CD14-positive monocyte (primary cell): ENCODE data around the gene BRAF. TPM values are rescaled to one million over a fixed set of nuclear protein-coding genes. Genes with fewer than 3 reads are reported as not detected.

Experiments
- DNase-seq, 3 donors: peaks; one replicate each; pipeline ENCODE4 v3.0.0-alpha.2; 2011 to 2022
- H2AFZ ChIP-seq: 2 replicates; pipeline ENCODE4 v1.6.0; 2012; ENCODE audit warnings: mild to moderate bottlenecking, low read depth, low read length, inconsistent platforms; ENCODE audit not compliant: insufficient read depth, poor library complexity, severe bottlenecking
- H3K27ac ChIP-seq, 2 donors: 1 replicate in 1 of 2; 2 replicates in 1 of 2; pipeline ENCODE4 v1.5.1; 2012 to 2013; ENCODE audit warnings: low read length in 2 of 2, control low read depth in 1 of 2, inconsistent platforms in 1 of 2, low read depth in 1 of 2, mild to moderate bottlenecking in 1 of 2
- H3K27me3 ChIP-seq, 2 donors: one replicate each; pipeline versions ENCODE4 v1.6.0 to v1.6.1; 2011 to 2013; ENCODE audit warnings: low read length in 2 of 2; ENCODE audit not compliant: control insufficient read depth in 2 of 2, insufficient read depth in 2 of 2
- H3K36me3 ChIP-seq, 2 donors: replicated peaks in 1 of 2; 1 replicate in 1 of 2; 2 replicates in 1 of 2; pipeline versions ENCODE4 v1.5.1 to v1.6.1; 2012 to 2013; ENCODE audit warnings: low read length in 2 of 2, control low read depth in 1 of 2, inconsistent platforms in 1 of 2, mild to moderate bottlenecking in 1 of 2; ENCODE audit not compliant: insufficient read depth in 2 of 2, control insufficient read depth in 1 of 2
- H3K4me1 ChIP-seq, 2 donors: 1 replicate in 1 of 2; 2 replicates in 1 of 2; pipeline versions ENCODE4 v1.5.1 to v1.6.1; 2012 to 2013; ENCODE audit warnings: low read length in 2 of 2, control low read depth in 1 of 2, inconsistent platforms in 1 of 2, mild to moderate bottlenecking in 1 of 2, moderate library complexity in 1 of 2; ENCODE audit not compliant: insufficient read depth in 2 of 2, control insufficient read depth in 1 of 2
- H3K4me2 ChIP-seq: replicated peaks from 2 replicates; pipeline ENCODE3; 2012; ENCODE audit warnings: low read length, moderate library complexity, mild to moderate bottlenecking; ENCODE audit not compliant: poor library complexity, severe bottlenecking; ENCODE audit errors: extremely low read depth
- H3K4me3 ChIP-seq, 3 experiments: fragments of 200-600 bp in 1 of 3; sonication (generic) in 1 of 3; replicated peaks in 1 of 3; 1 replicate in 2 of 3; 2 replicates in 1 of 3; pipeline ENCODE4 v1.5.1; 2011 to 2013; ENCODE audit warnings: low read length in 3 of 3, mild to moderate bottlenecking in 3 of 3, control low read depth in 2 of 3, low read depth in 2 of 3, inconsistent platforms in 1 of 3, moderate library complexity in 1 of 3
- H3K79me2 ChIP-seq: 2 replicates; pipeline ENCODE4 v1.6.0; 2012; ENCODE audit warnings: mild to moderate bottlenecking, control low read depth, inconsistent platforms, low read length, moderate library complexity; ENCODE audit not compliant: insufficient read depth
- H3K9ac ChIP-seq: 2 replicates; pipeline ENCODE4 v1.6.0; 2017; ENCODE audit warnings: low read length, mild to moderate bottlenecking; ENCODE audit not compliant: insufficient read depth, poor library complexity, severe bottlenecking
- H3K9me3 ChIP-seq, 2 donors: replicated peaks in 1 of 2; 1 replicate in 1 of 2; 2 replicates in 1 of 2; pipeline versions ENCODE4 v1.5.1 to v1.6.1; 2012 to 2013; ENCODE audit warnings: low read length in 2 of 2, control low read depth in 1 of 2; ENCODE audit not compliant: control insufficient read depth in 1 of 2, insufficient read depth in 1 of 2
- H4K20me1 ChIP-seq: 2 replicates; pipeline ENCODE4 v1.6.0; 2012; ENCODE audit warnings: mild to moderate bottlenecking, low read length, control low read depth, moderate library complexity; ENCODE audit not compliant: insufficient read depth
- H3K27ac Mint-ChIP-seq, 7 donors: one replicate each; pipeline ENCODE4 v1.8.0; 2020; ENCODE audit warnings: mild to moderate bottlenecking in 7 of 7, mixed read lengths in 7 of 7, moderate library complexity in 6 of 7, inconsistent platforms in 2 of 7
- H3K27me3 Mint-ChIP-seq, 3 donors: one replicate each; pipeline ENCODE4 v1.8.0; 2021 to 2022; ENCODE audit warnings: low read depth in 3 of 3, mild to moderate bottlenecking in 3 of 3, mixed read lengths in 3 of 3, moderate library complexity in 3 of 3, inconsistent platforms in 1 of 3
- H3K36me3 Mint-ChIP-seq, 2 donors: one replicate each; pipeline ENCODE4 v1.8.0; 2020; ENCODE audit warnings: mixed read lengths in 2 of 2, inconsistent platforms in 1 of 2, mild to moderate bottlenecking in 1 of 2
- H3K4me1 Mint-ChIP-seq: one replicate; pipeline ENCODE4 v1.8.0; 2020; ENCODE audit warnings: mild to moderate bottlenecking, mixed read lengths
- H3K4me3 Mint-ChIP-seq, 2 donors: one replicate each; pipeline ENCODE4 v1.8.0; 2020; ENCODE audit warnings: mild to moderate bottlenecking in 2 of 2, mixed read lengths in 2 of 2, moderate library complexity in 1 of 2
- H3K9me3 Mint-ChIP-seq, 7 donors: one replicate each; pipeline ENCODE4 v1.8.0; 2020 to 2022; ENCODE audit warnings: mixed read lengths in 7 of 7, mild to moderate bottlenecking in 6 of 7, moderate library complexity in 6 of 7, inconsistent platforms in 2 of 7
- WGBS: methylation state at CpG from one replicate; pipeline ENCODE4 v1.1.5; 2013; ENCODE audit warnings: missing lambda C conversion rate; ENCODE audit not compliant: insufficient coverage; 5-methylcytosine and 5-hydroxymethylcytosine counted together
- intact Hi-C, 2 donors: fragments of 100-400 bp; cut with micrococcal nuclease; formaldehyde crosslinking; loops; one replicate each; pipeline versions ENCODE4 v1.15.0 to v1.15.1; 2023
- polyA plus RNA-seq, 3 donors: library from polyadenylated mRNA; depleted of rRNA in 1 of 3; unstranded in 2 of 3; stranded (reverse) in 1 of 3; fragments of 300-500 nt in 2 of 3; fragments of >200 nt in 1 of 3; fragmentation: Illumina TruSeq in 2 of 3; gene quantifications; 1 replicate in 2 of 3; 2 replicates in 1 of 3; pipeline ENCODE4 v1.2.3, GENCODE V29; 2012 to 2021
- TF ChIP-seq, protein P1 (sequence below): fragments of 200-600 bp; IDR thresholded peaks from one replicate; pipeline ENCODE4 v1.8.0; 2022; ENCODE audit warnings: antibody characterized with exemption, mild to moderate bottlenecking

The BRAF gene
- polyA plus RNA-seq, 3 donors: 3.8 to 10.0 (median 5.6) TPM

DNA sequence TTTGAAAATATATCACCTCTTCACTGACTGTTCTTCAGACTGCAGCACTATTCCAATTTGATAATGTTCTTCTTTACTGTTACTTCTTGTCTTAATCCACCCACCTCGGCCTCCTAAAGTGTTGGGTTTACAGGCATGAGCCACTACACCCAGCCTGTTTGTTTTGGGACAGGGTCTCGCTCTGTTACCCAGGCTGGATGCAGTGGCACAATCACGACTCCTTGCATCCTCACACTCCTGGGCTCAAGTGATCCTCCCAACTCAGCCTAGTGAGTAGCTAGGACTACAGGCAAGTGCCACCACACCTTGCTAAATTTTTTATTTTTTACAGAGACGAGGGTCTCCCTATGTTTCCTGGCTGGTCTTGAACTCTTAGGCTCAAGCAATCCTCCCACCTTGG, 150.4 kb downstream of the BRAF start:
- intact Hi-C loops: no loop called here
- Mint-ChIP-seq H3K36me3 (peaks cover 52 to 67% of the 10 kb centered on the region in 2 donors), H3K27me3 (no peaks in the 10 kb centered on the region), H3K4me3 (no peak overlapping the region), H3K4me1 (no peaks in the 10 kb centered on the region), H3K9me3 (no peaks in the 10 kb centered on the region), H3K27ac (peak overlapping the region in 1 of 7 donors; percentile 16)
- H3K36me3 ChIP-seq: peaks cover 47 to 96% of the 10 kb centered on the region in 2 donors
- 100% methylated on average over 3 of the region's 4 CpGs for WGBS
- no peak overlapping the region for H3K9ac ChIP-seq
- TF ChIP-seq, protein P1, sequence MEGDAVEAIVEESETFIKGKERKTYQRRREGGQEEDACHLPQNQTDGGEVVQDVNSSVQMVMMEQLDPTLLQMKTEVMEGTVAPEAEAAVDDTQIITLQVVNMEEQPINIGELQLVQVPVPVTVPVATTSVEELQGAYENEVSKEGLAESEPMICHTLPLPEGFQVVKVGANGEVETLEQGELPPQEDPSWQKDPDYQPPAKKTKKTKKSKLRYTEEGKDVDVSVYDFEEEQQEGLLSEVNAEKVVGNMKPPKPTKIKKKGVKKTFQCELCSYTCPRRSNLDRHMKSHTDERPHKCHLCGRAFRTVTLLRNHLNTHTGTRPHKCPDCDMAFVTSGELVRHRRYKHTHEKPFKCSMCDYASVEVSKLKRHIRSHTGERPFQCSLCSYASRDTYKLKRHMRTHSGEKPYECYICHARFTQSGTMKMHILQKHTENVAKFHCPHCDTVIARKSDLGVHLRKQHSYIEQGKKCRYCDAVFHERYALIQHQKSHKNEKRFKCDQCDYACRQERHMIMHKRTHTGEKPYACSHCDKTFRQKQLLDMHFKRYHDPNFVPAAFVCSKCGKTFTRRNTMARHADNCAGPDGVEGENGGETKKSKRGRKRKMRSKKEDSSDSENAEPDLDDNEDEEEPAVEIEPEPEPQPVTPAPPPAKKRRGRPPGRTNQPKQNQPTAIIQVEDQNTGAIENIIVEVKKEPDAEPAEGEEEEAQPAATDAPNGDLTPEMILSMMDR: no peak
- no peaks in the 10 kb centered on the region for H3K4me1 ChIP-seq
- H2AFZ ChIP-seq: no peak overlapping the region
- no peaks in the 10 kb centered on the region for H3K9me3 ChIP-seq
- DNase-seq: no peak
- H3K79me2 ChIP-seq: no peaks in the 10 kb centered on the region
- H3K4me2 ChIP-seq: no peak overlapping the region
- H3K27me3 ChIP-seq: no peaks in the 10 kb centered on the region
- H4K20me1 ChIP-seq: no peaks in the 10 kb centered on the region
- H3K4me3 ChIP-seq: no peak overlapping the region
- H3K27ac ChIP-seq: no peak overlapping the region

DNA sequence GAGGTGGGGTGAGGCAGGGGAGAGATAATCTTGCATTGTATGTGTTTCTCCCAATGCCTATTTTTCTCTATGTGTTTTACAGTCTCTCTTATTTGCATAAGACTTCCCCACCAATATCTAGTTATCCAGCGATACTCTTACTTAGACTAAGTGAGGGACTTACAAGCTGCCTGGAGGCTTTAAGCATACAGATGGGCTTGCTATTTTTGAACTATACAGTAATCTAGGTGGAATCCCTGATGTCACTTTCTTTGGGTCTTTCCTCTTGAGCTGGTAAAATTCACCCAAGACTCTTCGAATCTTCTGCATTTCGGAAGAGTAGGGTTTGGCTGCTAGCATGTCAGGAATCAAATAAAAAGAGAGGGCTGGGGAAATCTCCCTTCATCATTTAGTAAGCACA, 151.6 kb downstream of the BRAF start:
- Mint-ChIP-seq H3K36me3 (peaks cover 56 to 71% of the 10 kb centered on the region in 2 donors), H3K9me3 (peaks cover 0 to 3% (median 0%) of the 10 kb centered on the region in 7 donors), H3K4me1 (no peaks in the 10 kb centered on the region), H3K4me3 (no peak overlapping the region), H3K27me3 (no peaks in the 10 kb centered on the region), H3K27ac (no peak overlapping the region)
- no peaks in the 10 kb centered on the region for H4K20me1 ChIP-seq
- no peaks in the 10 kb centered on the region for H3K79me2 ChIP-seq
- H3K36me3 ChIP-seq: peaks cover 41 to 98% of the 10 kb centered on the region in 2 donors
- H3K9me3 ChIP-seq: no peaks in the 10 kb centered on the region
- H3K27ac ChIP-seq: no peak overlapping the region
- H2AFZ ChIP-seq: no peak overlapping the region
- no peak for DNase-seq
- no peak overlapping the region for H3K4me3 ChIP-seq
- no peak overlapping the region for H3K9ac ChIP-seq
- intact Hi-C loops: no loop called here
- no peak overlapping the region for H3K4me2 ChIP-seq
- TF ChIP-seq, protein P1: no peak
- H3K4me1 ChIP-seq: no peaks in the 10 kb centered on the region
- no CpG with 5 or more reads among the region's 3 CpGs for WGBS
- H3K27me3 ChIP-seq: no peaks in the 10 kb centered on the region
